Tibial nerve (tissue), 4 donors: ENCODE results near the gene UBA1. TPM values are rescaled to one million over a fixed set of nuclear protein-coding genes. Genes with fewer than 3 reads are reported as not detected.

Source experiments
- DNase-seq, 2 donors: peaks; one replicate each; pipeline ENCODE4 v3.0.0-alpha.2; 2019; ENCODE audit warnings: low spot score in 2 of 2
- H3K27ac ChIP-seq, 4 donors: fragments of 200-600 bp; sonication (generic) in 3 of 4; one replicate each; pipeline ENCODE4 v1.5.1; 2017 to 2019; ENCODE audit warnings: mild to moderate bottlenecking in 1 of 4
- H3K27me3 ChIP-seq, 2 donors: fragments of 200-600 bp; sonication (generic) in 1 of 2; one replicate each; pipeline versions ENCODE4 v1.5.1 to v1.6.0; 2017 to 2019
- H3K36me3 ChIP-seq, 3 donors: fragments of 200-600 bp; sonication (generic); one replicate each; pipeline ENCODE4 v1.5.1; 2018 to 2019
- H3K4me1 ChIP-seq, 4 donors: fragments of 200-600 bp; sonication (generic) in 3 of 4; one replicate each; pipeline ENCODE4 v1.5.1; 2017 to 2019
- H3K4me3 ChIP-seq, 4 donors: fragments of 200-600 bp; sonication (generic) in 3 of 4; one replicate each; pipeline ENCODE4 v1.5.1; 2017 to 2019; ENCODE audit warnings: mild to moderate bottlenecking in 1 of 4, moderate library complexity in 1 of 4
- H3K9me3 ChIP-seq, 4 donors: fragments of 200-600 bp; sonication (generic) in 3 of 4; one replicate each; pipeline ENCODE4 v1.5.1; 2017 to 2019
- EP300 ChIP-seq, 2 donors: sonication (generic); formaldehyde crosslinking; IDR thresholded peaks; one replicate each; pipeline ENCODE4 v1.6.1; 2017; ENCODE audit warnings: antibody characterized with exemption in 2 of 2, mild to moderate bottlenecking in 1 of 2
- POLR2A ChIP-seq, 2 donors: fragments of 450-650 bp; IDR thresholded peaks; one replicate each; pipeline ENCODE4 v1.6.1; 2017; ENCODE audit warnings: antibody characterized with exemption in 2 of 2, mild to moderate bottlenecking in 2 of 2, moderate library complexity in 2 of 2
- WGBS, 2 donors: methylation state at CpG; one replicate each; pipeline ENCODE4 v1.1.5; 2018; 5-methylcytosine and 5-hydroxymethylcytosine counted together
- total RNA-seq, 4 donors: library from RNA; depleted of rRNA; stranded (reverse); fragments of >200 nt; gene quantifications; one replicate each; pipeline ENCODE4 v1.1.0, GENCODE V29; 2016
- TF ChIP-seq, protein P1 (sequence below), 5 experiments: fragments of 200-600 bp in 3 of 5; fragments of 450-650 bp in 2 of 5; sonication (generic) in 3 of 5; IDR thresholded peaks; one replicate each; pipeline ENCODE4 v1.5.1; 2016 to 2019; ENCODE audit warnings: antibody characterized with exemption in 5 of 5, mild to moderate bottlenecking in 3 of 5, moderate library complexity in 2 of 5

The UBA1 gene
- total RNA-seq, 4 donors from 2014 or later, result 124 to 168 (median 144) TPM

DNA sequence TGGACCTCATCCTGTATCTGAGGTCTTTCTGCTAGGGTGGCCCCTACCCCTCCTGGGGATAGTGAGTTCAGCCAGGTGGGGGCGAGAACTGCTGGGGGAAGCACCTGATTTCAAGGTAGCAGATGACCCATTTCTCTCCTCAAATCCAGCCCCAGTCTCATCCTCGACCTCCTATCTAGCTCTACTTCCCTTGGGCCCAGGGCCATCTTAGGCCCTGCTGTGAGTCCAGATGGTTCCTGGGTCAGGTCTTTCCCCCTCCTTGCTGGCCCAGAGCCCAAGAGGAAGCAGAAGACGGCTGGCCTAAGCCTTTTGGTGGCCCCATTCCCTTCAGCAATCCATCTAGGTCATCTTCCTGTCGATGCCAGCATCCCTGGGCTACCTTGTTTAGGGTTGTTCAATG, 28.1 kb downstream of the UBA1 start:
- Histone ChIP-seq H3K27ac (no peak overlapping the region), H3K36me3 (peaks cover 0 to 42% (median 6%) of the 10 kb centered on the region in 3 donors), H3K4me3 (no peak overlapping the region), H3K4me1 (peaks cover 0 to 27% (median 7%) of the 10 kb centered on the region in 4 donors), H3K9me3 (no peaks in the 10 kb centered on the region), H3K27me3 (no peaks in the 10 kb centered on the region)
- no peak for DNase-seq
- TF ChIP-seq, protein P1, sequence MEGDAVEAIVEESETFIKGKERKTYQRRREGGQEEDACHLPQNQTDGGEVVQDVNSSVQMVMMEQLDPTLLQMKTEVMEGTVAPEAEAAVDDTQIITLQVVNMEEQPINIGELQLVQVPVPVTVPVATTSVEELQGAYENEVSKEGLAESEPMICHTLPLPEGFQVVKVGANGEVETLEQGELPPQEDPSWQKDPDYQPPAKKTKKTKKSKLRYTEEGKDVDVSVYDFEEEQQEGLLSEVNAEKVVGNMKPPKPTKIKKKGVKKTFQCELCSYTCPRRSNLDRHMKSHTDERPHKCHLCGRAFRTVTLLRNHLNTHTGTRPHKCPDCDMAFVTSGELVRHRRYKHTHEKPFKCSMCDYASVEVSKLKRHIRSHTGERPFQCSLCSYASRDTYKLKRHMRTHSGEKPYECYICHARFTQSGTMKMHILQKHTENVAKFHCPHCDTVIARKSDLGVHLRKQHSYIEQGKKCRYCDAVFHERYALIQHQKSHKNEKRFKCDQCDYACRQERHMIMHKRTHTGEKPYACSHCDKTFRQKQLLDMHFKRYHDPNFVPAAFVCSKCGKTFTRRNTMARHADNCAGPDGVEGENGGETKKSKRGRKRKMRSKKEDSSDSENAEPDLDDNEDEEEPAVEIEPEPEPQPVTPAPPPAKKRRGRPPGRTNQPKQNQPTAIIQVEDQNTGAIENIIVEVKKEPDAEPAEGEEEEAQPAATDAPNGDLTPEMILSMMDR (IDR thresholded peaks at IDR 0.05), result no peak
- no peak for TF ChIP-seq POLR2A (IDR thresholded peaks at IDR 0.05)
- no peak for TF ChIP-seq EP300 (IDR thresholded peaks at IDR 0.05)
- WGBS, 2 donors, result 58 to 79% methylated on average over 2 to 4 of the region's 4 CpGs

DNA sequence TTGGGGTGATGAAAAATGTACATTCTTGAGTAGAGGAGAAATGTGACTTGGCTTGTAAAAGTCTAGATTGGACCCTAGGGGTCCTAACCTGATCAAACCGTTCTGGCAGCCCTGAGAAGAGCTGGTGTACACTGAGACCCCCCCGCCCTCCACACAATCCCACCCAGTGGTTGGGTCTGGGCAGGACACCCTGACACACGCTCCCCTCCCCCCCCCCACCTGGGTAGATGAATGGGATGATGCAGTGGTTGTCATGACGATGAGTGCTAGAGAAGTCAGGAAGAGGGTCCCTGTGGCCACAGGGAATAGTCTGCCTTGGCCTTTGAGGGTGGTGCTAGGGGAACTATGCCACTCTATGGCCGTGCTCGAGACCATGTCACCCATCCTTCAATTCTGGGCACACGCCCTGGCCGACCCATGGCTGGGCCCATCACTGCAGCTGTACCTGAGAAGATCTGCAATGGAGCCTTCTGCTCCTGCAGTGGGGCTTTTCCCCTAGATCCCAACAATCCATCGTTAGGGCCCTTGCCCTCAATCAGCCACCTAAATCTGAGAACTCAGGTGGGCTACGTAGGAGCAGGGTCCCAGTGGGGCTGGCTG, 29.2 kb downstream of the UBA1 start:
- DNase-seq, result no peak
- TF ChIP-seq EP300 (IDR thresholded peaks at IDR 0.05), result no peak
- TF ChIP-seq, protein P1 (IDR thresholded peaks at IDR 0.05), result no peak
- TF ChIP-seq POLR2A (IDR thresholded peaks at IDR 0.05), result no peak
- Histone ChIP-seq H3K4me1 (peaks cover 0 to 21% (median 3%) of the 10 kb centered on the region in 4 donors), H3K36me3 (peaks cover 0 to 53% (median 6%) of the 10 kb centered on the region in 3 donors), H3K27ac (no peak overlapping the region), H3K4me3 (no peak overlapping the region), H3K9me3 (no peaks in the 10 kb centered on the region), H3K27me3 (no peaks in the 10 kb centered on the region)
- 20 to 92% methylated on average over 1 to 10 of the region's 10 CpGs for WGBS, 2 donors

DNA sequence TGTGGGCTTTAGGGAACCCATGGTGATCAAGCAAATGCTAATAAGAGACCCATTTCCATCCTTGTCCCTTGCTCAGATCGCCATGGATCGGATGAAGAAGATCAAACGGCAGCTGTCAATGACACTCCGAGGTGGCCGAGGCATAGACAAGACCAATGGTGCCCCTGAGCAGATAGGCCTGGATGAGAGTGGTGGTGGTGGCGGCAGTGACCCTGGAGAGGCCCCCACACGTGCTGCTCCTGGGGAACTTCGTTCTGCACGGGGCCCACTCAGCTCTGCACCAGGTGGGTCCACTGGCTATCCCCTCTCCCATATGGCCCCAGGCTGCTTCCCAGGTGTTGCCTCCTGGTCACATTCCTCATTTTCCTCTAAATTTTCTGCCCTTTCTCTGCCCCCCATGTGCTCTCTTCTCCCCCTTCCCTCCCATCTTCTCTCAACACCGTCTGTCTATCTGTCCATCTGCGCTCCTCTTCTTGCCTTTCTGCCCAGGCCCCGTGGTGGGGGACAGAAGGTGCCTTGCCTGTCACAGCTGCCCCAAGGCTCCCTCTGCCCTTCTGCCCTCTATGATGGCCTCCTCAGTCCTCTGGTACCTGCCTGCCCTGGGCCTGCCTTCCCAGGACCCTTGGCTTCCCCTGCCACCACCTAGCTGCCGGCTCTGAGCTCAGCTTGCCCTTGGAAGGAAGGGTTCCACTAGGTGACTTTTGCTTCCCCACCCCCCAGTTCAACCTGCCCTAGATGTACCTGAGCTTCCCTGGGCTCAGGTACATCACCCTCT, 30.0 kb downstream of the UBA1 start:
- DNase-seq, result no peak
- no peak overlapping the region for H3K27ac ChIP-seq
- peaks cover 0 to 60% (median 6%) of the 10 kb centered on the region in 3 donors for H3K36me3 ChIP-seq
- no peak overlapping the region for H3K4me3 ChIP-seq
- no peaks in the 10 kb centered on the region for H3K9me3 ChIP-seq
- H3K4me1 ChIP-seq, result peaks cover 0 to 21% (median 3%) of the 10 kb centered on the region in 4 donors
- 88 to 94% methylated on average over 13 of the region's 13 CpGs for WGBS, 2 donors
- TF ChIP-seq, protein P1 (IDR thresholded peaks at IDR 0.05), result no peak
- no peak for TF ChIP-seq EP300 (IDR thresholded peaks at IDR 0.05)
- H3K27me3 ChIP-seq, result no peaks in the 10 kb centered on the region

DNA sequence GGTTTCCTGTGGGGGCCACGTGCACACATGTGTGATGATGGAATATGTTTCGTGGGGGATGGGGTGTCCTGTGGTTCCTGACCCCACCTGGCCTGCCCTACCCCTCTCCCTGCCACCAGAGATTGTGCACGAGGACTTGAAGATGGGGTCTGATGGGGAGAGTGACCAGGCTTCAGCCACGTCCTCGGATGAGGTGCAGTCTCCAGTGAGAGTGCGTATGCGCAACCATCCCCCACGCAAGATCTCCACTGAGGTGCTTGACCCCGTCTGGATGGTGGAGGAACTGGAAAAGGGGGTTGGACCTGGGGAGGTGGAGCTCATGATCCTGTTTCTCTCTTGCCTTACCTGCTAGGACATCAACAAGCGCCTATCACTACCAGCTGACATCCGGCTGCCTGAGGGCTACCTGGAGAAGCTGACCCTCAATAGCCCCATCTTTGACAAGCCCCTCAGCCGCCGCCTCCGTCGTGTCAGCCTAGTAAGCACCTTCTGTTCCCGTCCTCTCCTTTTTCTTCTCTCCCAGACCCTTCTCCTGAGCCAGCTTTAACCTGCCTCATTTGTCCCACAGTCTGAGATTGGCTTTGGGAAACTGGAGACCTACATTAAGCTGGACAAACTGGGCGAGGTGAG, 30.8 kb downstream of the UBA1 start:
- peaks cover 0 to 67% (median 6%) of the 10 kb centered on the region in 3 donors for H3K36me3 ChIP-seq
- WGBS, 2 donors, result 84 to 91% methylated on average over 14 to 17 of the region's 17 CpGs
- no peak for DNase-seq

More for the DNA sequence above, 30.8 kb downstream of the UBA1 start:
- Histone ChIP-seq H3K27me3 (no peaks in the 10 kb centered on the region), H3K9me3 (no peaks in the 10 kb centered on the region), H3K4me3 (no peak overlapping the region), H3K4me1 (peaks cover 0 to 21% (median 3%) of the 10 kb centered on the region in 4 donors), H3K27ac (no peak overlapping the region)
- TF ChIP-seq POLR2A (IDR thresholded peaks at IDR 0.05) (no peak), EP300 (IDR thresholded peaks at IDR 0.05) (no peak)
- TF ChIP-seq, protein P1 (IDR thresholded peaks at IDR 0.05), result no peak
